ENCODE measurements around the gene GPATCH8. TPM values are rescaled to one million over a fixed set of nuclear protein-coding genes. Genes with fewer than 3 reads are reported as not detected.

GPATCH8 gene
- total and polyA plus RNA-seq, 2 of the 8 experiments (the other 6 are each of a cell fraction or from before 2014, with no cell fraction given) = 20.5 to 58.1 TPM

DNA sequence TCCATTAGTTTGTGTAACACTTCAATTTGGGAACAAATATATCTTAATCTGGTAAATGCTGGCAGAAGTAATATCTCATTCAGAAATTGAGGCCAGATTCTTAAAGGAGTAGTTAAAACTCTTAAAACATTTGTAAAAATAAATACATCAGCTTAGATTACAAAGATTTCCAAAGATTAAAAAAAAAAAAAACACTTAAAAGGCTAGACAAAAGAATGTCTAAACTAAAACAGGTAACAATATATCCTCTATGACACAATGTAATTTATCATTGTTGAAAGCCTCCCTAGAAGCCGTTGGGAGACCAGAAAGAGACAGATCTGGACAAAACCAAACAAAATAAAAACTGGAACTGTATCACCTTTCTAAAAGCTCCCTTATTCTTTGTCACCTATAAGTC lies 3.5 kb downstream of the GPATCH8 start:
- H4K5ac ChIP-seq (ENCODE audit: insufficient read length, low read depth, low read length) = no peak overlapping the region
- no peak overlapping the region for H4K91ac ChIP-seq (replicated peaks; ENCODE audit: insufficient read length, low read length)
- no peaks in the 10 kb centered on the region for H3K9me3 ChIP-seq (ENCODE audit: insufficient read depth in 2 of 2, low read depth in 1 of 2, low read length in 1 of 2)
- no peak overlapping the region for H2AK5ac ChIP-seq (ENCODE audit: low read depth, low read length)
- H2BK15ac ChIP-seq (ENCODE audit: low read length) = no peak overlapping the region
- peaks cover 7 to 11% of the 10 kb centered on the region in 2 experiments for H4K20me1 ChIP-seq (replicated peaks in 1 of 2; ENCODE audit: control insufficient read depth in 1 of 2, insufficient read depth in 2 of 2, low read length in 2 of 2)
- H3K79me2 ChIP-seq (ENCODE audit: control insufficient read depth in 1 of 2, insufficient read depth in 2 of 2, low read length in 2 of 2) = peaks cover 41 to 85% of the 10 kb centered on the region in 2 experiments
- no peak overlapping the region for H3K4me3 ChIP-seq (ENCODE audit: extremely low read depth in 1 of 4, insufficient read depth in 2 of 4, low read depth in 3 of 4, low read length in 4 of 4)
- no peak overlapping the region for H4K8ac ChIP-seq (ENCODE audit: extremely low read depth, insufficient read depth, low read length)
- TF ChIP-seq BRCA1 (IDR thresholded peaks at IDR 0.05; ENCODE audit: low read depth, low read length) (no peak), ZNF274 (IDR thresholded peaks at IDR 0.05; ENCODE audit: borderline replicate concordance, extremely low read depth, low read length) (no peak), EZH2 (IDR thresholded peaks at IDR 0.05; ENCODE audit: low read depth, low read length, severe bottlenecking) (no peak), CREB1 (IDR thresholded peaks at IDR 0.05) (no peak), SIX5 (IDR thresholded peaks at IDR 0.05; ENCODE audit: low read depth, low read length) (no peak), EP300 (IDR thresholded peaks at IDR 0.05; ENCODE audit: borderline replicate concordance in 1 of 2, low read depth in 2 of 2, low read length in 2 of 2) (no peak), POLR2AphosphoS5 (IDR thresholded peaks at IDR 0.05; ENCODE audit: low read depth, low read length) (no peak), GTF2F1 (IDR thresholded peaks at IDR 0.05; ENCODE audit: borderline replicate concordance, low read depth, low read length) (no peak)
- TF ChIP-seq, protein P1, sequence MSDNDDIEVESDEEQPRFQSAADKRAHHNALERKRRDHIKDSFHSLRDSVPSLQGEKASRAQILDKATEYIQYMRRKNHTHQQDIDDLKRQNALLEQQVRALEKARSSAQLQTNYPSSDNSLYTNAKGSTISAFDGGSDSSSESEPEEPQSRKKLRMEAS (IDR thresholded peaks at IDR 0.05) = no peak
- FAIRE-seq (no peak), DNase-seq (ENCODE audit: low read depth in 1 of 2, low spot score in 2 of 2) (no peak)
- H3K4me2 ChIP-seq (ENCODE audit: insufficient read depth in 1 of 2, low read depth in 2 of 2, low read length in 2 of 2) = no peak overlapping the region
- no peak overlapping the region for H2BK20ac ChIP-seq (ENCODE audit: low read length)
- H3K18ac ChIP-seq (ENCODE audit: extremely low read depth, low read length) = no peak overlapping the region
- CTCF ChIA-PET (ENCODE audit: partially characterized antibody) = interaction anchor here (1.8 kb wide), 1 partner anchor 23 kb away, joined by 5 read pairs; no protein-coding TSS in a partner anchor
- no peak overlapping the region for H3K23ac ChIP-seq (ENCODE audit: insufficient read length)
- peaks cover 6% of the 10 kb centered on the region; the same call in 1 of the 2 replicates for H3K79me1 ChIP-seq (ENCODE audit: low read depth, low read length)
- H3K14ac ChIP-seq (ENCODE audit: insufficient read length) = no peak overlapping the region
- H3K23me2 ChIP-seq (ENCODE audit: low read depth, low read length) = peaks cover 7% of the 10 kb centered on the region; the same call in 1 of the 2 replicates
- H2BK120ac ChIP-seq (replicated peaks; ENCODE audit: low read depth, low read length) = no peak overlapping the region
- H3K4ac ChIP-seq (replicated peaks; ENCODE audit: insufficient read length, low read depth, low read length) = no peak overlapping the region
- H3K9ac ChIP-seq (replicated peaks in 1 of 4; ENCODE audit: extremely low read depth in 1 of 4, low read depth in 3 of 4, low read length in 3 of 4) = no peak overlapping the region
- no peaks in the 10 kb centered on the region for H3K27me3 ChIP-seq (replicated peaks in 1 of 4; ENCODE audit: control insufficient read depth in 3 of 4, extremely low read depth in 1 of 4, insufficient read depth in 3 of 4, low read length in 3 of 4)
- H3K4me1 ChIP-seq (replicated peaks in 1 of 4; ENCODE audit: control insufficient read depth in 3 of 4, insufficient read depth in 4 of 4, low read length in 3 of 4) = peaks cover 2 to 3% (median 2%) of the 10 kb centered on the region in 4 experiments; a peak in 4 of 7 replicates
- POLR2A ChIA-PET (ENCODE audit: partially characterized antibody) = interaction anchor here (0.5 to 1.3 kb wide), 5 partner anchors 12 to 199 kb away, joined by 3 to 4 read pairs (median 3); no protein-coding TSS in a partner anchor
- no peak overlapping the region for H2BK12ac ChIP-seq (ENCODE audit: low read depth, low read length)
- WGBS, 2 experiments (ENCODE audit: extremely low coverage in 1 of 2, insufficient coverage in 1 of 2, insufficient read length in 1 of 2, insufficient replicate concordance in 2 of 2, low coverage in 1 of 2, low lambda C conversion rate in 2 of 2, missing lambda C conversion rate in 1 of 2) = 84% methylated on average over 1 of the region's 1 CpG; no CpG with 5 or more reads in 1 of the 2 experiments
- H3K27ac ChIP-seq (ENCODE audit: low read depth, low read length) = no peak overlapping the region
- H3K36me3 ChIP-seq (ENCODE audit: control insufficient read depth in 2 of 4, insufficient read depth in 4 of 4, low read length in 3 of 4) = no peaks in the 10 kb centered on the region; a peak in 1 of 8 replicates
- H3K56ac ChIP-seq (replicated peaks; ENCODE audit: insufficient read length, low read depth, low read length) = no peak overlapping the region
- no peak overlapping the region for H2AFZ ChIP-seq (ENCODE audit: low read length)
- H2BK5ac ChIP-seq (ENCODE audit: low read depth, low read length) = no peak overlapping the region

Measured in H1 (cell line).